ENCODE results near the gene UBE2H.
A peak's percentile ranks its signal among the peaks of the same experiment; 100 is the strongest.
"Not testable (repeated sequence)": the region's sequence is repeated elsewhere in the genome, so short reads cannot be mapped to it uniquely, and the experiment has no call there.

UBE2H gene

GRCh38 chr7:129952653-129953560 is at the start of gene UBE2H:
Gene UBE2H (minus strand): TSS chr7:129952960. CDS start chr7:129952555, 405 bp downstream.
- peak; percentile 91 to 95 for DNase-seq

GRCh38 chr7:129998446-129998845 is 45.7 kb upstream of the UBE2H start:
- no peak for DNase-seq

- no peak for DNase-seq
Observed at GRCh38 chr7:129997285-129997684, 44.5 kb upstream of the UBE2H start.

GRCh38 chr7:129993275-129993674 is 40.5 kb upstream of the UBE2H start:
- DNase-seq = no peak

GRCh38 chr7:129990403-129991192 is 37.8 kb upstream of the UBE2H start:
- no peak for DNase-seq

GRCh38 chr7:129989466-129989865 is 36.7 kb upstream of the UBE2H start:
- no peak for DNase-seq

- no peak for DNase-seq
Observed at GRCh38 chr7:129986600-129986999, 33.8 kb upstream of the UBE2H start.

- no peak for DNase-seq
Observed at GRCh38 chr7:129980667-129981066, 27.9 kb upstream of the UBE2H start.

- no peak for DNase-seq
Observed at GRCh38 chr7:129975309-129975708, 22.5 kb upstream of the UBE2H start.

GRCh38 chr7:129970816-129971215 is 18.1 kb upstream of the UBE2H start:
- DNase-seq = no peak

GRCh38 chr7:129969881-129970446 is 17.2 kb upstream of the UBE2H start:
- DNase-seq = no peak

GRCh38 chr7:129968592-129969383 is 16.0 kb upstream of the UBE2H start:
- no peak for DNase-seq

GRCh38 chr7:129960204-129960475 is 7.4 kb upstream of the UBE2H start:
- not testable (repeated sequence) for DNase-seq

GRCh38 chr7:129959471-129960203 is 6.9 kb upstream of the UBE2H start:
- DNase-seq = no peak

- no peak for DNase-seq
Observed at GRCh38 chr7:129958643-129959470, 6.1 kb upstream of the UBE2H start.

GRCh38 chr7:129955993-129956543 is 3.3 kb upstream of the UBE2H start:
- no peak for DNase-seq

GRCh38 chr7:129952086-129952652 is 591 bp downstream of the UBE2H start:
- DNase-seq = peak; percentile 54 to 55

- DNase-seq = peak; percentile 23 to 54
Observed at GRCh38 chr7:129951226-129952085, 1.3 kb downstream of the UBE2H start.

- no peak for DNase-seq
Observed at GRCh38 chr7:129950933-129951225, 1.9 kb downstream of the UBE2H start.

Data from hippocampal formation (tissue), 2 donors.